ENCODE data around the gene TBC1D4.

- TF ChIP-seq CTCF (conservative IDR thresholded peaks at IDR 0.05 in 1 of 2, IDR thresholded peaks at IDR 0.05 in 1 of 2; ENCODE audit: extremely low read depth in 1 of 2, insufficient read depth in 1 of 2, low read depth in 1 of 2, low read length in 2 of 2): no peak
- no peak for TF ChIP-seq EZH2 (IDR thresholded peaks at IDR 0.05; ENCODE audit: borderline replicate concordance, low read length)
Measured at GRCh38 chr13:75432811-75433244, 49.1 kb downstream of the TBC1D4 start.
